HG03571 (cell line): ENCODE results near the gene NACAD.
"Not testable (repeated sequence)": the region's sequence is repeated elsewhere in the genome, so short reads cannot be mapped to it uniquely, and the experiment has no call there.

Source experiments
- ATAC-seq: cut with Tn5 transposase; IDR thresholded peaks from one replicate; pipeline ENCODE4 v1.9.1; 2021; ENCODE audit not compliant: unreplicated experiment

Gene NACAD

DNA sequence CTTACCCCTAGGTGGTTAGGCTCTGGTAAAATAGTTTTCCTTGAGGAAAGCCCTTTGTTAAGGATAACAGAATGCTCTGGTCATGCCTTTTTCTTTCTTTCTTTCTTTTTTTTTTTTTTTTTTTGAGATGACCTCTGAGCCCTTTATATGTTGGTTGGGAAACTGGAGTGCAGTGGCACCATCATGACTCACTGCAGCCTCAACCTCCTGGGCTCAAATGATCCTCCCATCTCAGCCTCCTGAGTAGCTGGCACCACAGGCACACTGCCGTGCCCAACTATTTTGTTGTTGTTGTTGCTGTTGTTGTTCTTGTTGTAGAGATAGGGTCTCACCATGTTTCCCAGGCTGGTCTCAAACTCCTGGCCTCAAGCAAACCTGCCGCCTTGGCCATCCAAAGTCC is 27.4 kb downstream of the NACAD start:
- ATAC-seq = no peak

DNA sequence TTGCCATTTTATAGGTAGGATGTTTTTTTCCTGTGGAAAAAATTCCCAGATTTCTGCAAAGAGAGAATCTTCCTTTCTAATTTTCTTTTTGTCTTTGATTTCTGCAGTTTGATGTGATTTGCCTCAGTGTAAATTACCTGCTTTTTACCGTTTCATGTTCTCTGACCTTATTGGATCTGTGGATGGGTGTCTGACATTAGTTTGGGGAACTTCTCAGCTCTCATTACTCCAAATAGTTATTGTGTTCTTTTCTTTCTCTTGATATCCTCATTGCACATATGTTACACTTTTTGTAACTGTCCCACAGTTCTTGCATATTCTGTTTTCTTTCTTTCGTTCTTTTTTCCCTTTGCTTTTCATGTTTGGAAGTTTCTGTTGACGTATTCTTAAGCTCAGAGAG is 28.5 kb downstream of the NACAD start:
- no peak for ATAC-seq

- ATAC-seq = no peak
Observed at GRCh38 chr7:45057878-45058277, 30.9 kb downstream of the NACAD start.

GRCh38 chr7:45055594-45056219 is 33.1 kb downstream of the NACAD start:
- ATAC-seq = no peak

GRCh38 chr7:45055016-45055415 is 33.8 kb downstream of the NACAD start:
- no peak for ATAC-seq

- ATAC-seq = no peak
Observed at GRCh38 chr7:45054442-45054841, 34.3 kb downstream of the NACAD start.

DNA sequence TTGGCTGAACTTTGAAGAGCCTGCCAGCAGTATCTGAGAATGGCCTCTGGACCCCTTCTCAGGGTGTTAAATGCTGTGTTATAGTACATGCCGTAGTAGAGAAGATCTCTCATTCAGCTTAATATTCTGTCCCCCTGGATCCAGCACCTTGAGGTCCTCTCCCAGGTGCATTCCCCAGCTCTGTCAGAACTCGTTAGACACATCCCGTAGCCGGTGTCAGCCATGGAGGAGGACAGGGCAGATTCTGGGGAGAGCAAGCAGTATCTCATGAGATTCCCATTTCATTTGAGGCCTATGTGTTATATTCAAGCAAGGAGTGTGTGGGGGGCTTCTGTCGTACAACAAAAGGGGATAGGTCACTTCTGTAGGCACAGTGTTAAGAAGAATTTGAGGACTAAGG is 34.8 kb downstream of the NACAD start:
- ATAC-seq = no peak

DNA sequence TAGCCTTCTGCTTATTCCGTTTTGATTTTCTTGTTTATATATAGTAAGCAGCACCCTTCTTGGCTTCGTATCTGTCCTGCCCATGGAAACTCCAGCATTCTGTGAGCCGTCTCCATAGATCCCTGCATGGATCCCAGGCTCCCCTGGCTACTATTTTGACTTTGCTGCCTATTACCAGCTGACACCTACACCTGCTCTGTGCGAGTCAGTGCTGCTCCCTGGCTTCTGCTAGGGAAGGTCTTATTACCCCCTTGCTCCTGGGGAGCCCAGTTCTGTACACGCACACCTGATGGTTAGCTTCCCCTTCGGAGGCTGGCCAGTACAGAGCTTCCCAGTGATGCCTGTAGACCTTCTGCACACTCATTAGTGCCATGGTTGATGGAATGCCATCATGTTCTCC is 35.4 kb downstream of the NACAD start:
- ATAC-seq = no peak

GRCh38 chr7:45052011-45052410 is 36.8 kb downstream of the NACAD start:
- no peak for ATAC-seq

DNA sequence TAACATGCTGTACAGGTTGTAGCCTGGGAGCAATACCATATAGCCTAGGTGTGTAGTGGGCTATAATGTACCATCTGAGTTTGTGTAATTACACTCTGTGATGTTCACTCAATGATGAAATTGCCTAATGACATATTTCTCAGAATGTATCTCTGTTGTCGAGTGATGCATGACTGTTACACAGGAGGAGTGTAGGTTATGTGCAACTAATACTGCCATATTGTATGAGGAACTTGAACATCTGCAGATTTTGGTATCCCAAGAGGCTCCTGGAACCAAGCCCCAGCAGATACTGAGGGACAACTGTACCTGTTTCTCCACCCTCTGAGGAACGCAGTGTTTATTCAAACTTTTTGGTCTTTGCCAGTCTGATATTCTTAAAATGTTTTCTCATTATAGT is 38.6 kb downstream of the NACAD start:
- no peak for ATAC-seq

DNA sequence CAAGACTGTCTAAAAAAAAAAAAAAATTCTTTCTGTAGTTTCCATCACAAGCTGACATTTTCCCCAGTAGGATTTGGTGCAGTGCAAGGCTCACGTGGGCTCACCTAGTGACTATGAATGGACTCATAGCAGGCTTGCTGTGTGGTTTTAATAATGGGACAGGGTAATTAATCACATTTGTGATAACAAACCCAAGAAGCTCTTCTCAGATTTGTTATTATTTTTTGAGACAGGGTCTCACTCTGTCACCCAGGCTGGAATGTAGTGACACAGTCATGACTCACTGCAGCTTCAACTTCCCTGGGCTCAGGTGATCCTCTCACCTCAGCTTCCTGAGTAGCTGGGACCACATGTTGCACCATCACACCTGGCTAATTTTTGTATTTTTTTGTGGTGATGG is 40.0 kb downstream of the NACAD start:
- no peak for ATAC-seq

- ATAC-seq = no peak
Observed at GRCh38 chr7:45044338-45044737, 44.4 kb downstream of the NACAD start.

GRCh38 chr7:45039106-45039505 is 49.7 kb downstream of the NACAD start:
- no peak for ATAC-seq

- ATAC-seq = no peak
Observed at GRCh38 chr7:45037876-45038275, 50.9 kb downstream of the NACAD start.

DNA sequence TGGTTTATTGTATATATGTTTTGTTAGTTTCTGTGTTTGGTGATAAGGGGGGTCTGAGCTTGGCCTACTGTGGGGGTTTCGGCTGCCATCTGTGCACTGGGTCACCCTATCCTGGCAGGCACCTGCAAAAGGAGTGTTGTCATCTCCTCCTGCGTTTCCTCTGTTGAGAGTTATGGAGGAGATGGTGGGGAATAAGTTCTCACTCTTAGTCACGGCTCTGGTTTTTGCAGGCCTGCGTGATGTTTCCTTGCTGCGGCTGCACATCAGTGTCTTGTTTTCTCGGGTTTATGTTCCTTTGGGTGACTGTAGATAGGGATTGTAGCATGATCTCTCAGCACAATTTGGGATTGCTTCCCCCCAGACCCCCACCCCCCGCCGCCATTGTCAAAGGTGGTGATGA is 52.0 kb downstream of the NACAD start:
- ATAC-seq = no peak

DNA sequence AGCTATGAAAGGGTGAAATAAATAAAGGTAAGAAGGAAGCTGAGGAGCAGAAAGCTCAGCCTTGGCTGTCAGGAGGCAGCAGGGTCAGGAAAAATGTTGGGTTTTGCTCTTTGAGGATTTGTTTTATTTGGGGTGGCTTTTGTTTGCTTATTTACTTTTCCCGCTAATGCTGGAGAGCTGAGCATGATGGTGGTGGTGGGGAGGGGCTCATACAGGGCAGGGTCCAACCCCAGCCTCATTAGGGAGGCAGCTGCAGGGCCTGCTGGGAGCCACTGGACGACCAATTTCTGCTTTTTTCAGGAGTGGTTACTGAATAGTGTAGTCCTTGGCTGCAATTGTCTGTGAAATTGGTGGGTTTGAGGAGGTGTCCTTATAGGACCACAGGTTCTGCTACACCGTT is 52.5 kb downstream of the NACAD start:
- ATAC-seq = no peak

- no peak for ATAC-seq
Observed at GRCh38 chr7:45035893-45036292, 52.9 kb downstream of the NACAD start.

DNA sequence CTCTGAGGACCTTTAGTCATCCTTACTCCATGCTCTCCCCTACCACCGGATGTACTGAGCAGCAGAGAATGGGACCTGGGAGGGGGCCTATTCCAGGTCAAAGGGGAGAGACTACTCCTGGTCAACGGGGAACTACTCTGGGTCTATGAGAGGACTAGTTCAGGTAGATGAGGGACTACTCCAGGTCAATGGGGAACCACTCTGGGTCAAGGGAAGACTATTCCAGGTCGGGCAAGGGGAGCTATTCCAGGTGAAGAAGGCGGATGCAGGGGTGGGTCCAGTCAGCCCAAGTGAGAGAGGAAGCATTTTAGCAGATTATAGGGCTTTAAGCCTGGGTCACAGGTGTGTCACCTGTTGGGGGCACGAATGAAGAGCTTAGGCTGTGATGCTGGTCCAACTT is 53.4 kb downstream of the NACAD start:
- ATAC-seq = no peak

DNA sequence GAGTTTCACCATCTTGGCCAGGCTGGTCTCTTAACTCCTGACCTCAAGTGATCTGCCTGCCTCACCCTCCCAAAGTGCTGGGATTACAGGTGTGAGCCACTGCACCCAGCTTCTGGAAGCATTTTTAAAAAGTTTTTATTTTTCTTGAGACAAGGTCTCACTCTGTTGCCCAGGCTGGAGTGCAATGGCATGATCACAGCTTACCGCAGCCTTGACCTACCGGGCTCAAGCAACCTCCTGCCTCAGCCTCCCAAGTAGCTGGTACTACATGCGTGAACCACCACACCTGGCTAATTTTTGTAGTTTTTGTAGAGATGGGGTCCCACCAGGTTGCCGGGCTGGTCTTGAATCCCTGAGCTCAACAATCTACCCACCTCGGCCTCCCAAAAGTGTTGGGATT is 54.1 kb downstream of the NACAD start:
- ATAC-seq = not testable (repeated sequence)

- ATAC-seq = no peak
Observed at GRCh38 chr7:45033931-45034290, 54.9 kb downstream of the NACAD start.

- ATAC-seq = no peak
Observed at GRCh38 chr7:45033261-45033930, 55.4 kb downstream of the NACAD start.

DNA sequence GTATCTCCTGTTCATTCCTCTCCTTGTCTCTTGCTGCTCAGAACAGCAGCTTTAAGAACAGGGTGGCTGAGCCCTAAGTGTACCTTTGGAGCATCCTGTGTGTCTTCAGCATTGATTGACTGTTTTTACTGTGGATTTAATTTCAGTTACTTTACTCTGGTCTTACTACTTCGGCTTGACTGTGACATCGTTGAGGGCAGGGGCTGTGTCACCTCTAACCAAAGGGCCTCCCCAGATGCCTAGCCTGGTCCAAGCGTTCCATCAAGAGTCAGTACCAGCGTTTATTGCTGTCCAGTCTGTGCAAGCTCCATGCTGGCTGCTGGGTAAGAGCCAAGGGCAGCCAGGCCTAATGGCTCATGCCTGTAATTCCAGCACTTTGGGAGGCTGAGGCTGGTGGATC is 56.3 kb downstream of the NACAD start:
- no peak for ATAC-seq

- ATAC-seq = no peak
Observed at GRCh38 chr7:45031829-45032228, 56.9 kb downstream of the NACAD start.
